HCT116 (cell line): ENCODE data around the gene WDSUB1. TPM values are rescaled to one million over a fixed set of nuclear protein-coding genes. Genes with fewer than 3 reads are reported as not detected.
A peak's percentile ranks its signal among the peaks of the same experiment; 100 is the strongest.

Experiments
- ATAC-seq: fragments of 200-7000 bp; cut with Tn5 transposase; 2 replicates; pipeline ENCODE4 v1.9.1; 2020; ENCODE audit warnings: mild to moderate bottlenecking, moderate library complexity
- BruUV-seq: library from RNA; stranded (reverse); fragments of 400-500 nt; replicated peaks from 2 replicates; lab custom pipeline; 2021; lab: Mats Ljungman, UMichigan
- CTCF ChIA-PET: fragments of 300-600 bp; sonication (Branson Sonifier 250); formaldehyde crosslinking; loops from one replicate; lab custom pipeline; 2021; ENCODE audit warnings: antibody characterized with exemption; lab: Charles Lee
- POLR2A ChIA-PET: fragments of 300-600, 350-600 bp; sonication (Branson Sonifier 250); formaldehyde crosslinking; loops from one replicate; lab custom pipeline; 2021; ENCODE audit warnings: antibody characterized with exemption; lab: Charles Lee
- RAD21 ChIA-PET, 2 experiments: fragments of 300-600 bp; sonication (Branson Sonifier 250); formaldehyde crosslinking; loops; one replicate each; lab custom pipeline; 2023; ENCODE audit warnings: low total read pairs in 2 of 2; ENCODE audit not compliant: uncharacterized antibody in 2 of 2, unreplicated experiment in 2 of 2, low non-redundant PET in 1 of 2; lab: Charles Lee
- DNase-seq: peaks from one replicate; pipeline ENCODE4 v3.0.0-alpha.2; 2010; ENCODE audit warnings: low read depth, low spot score
- H2AFZ ChIP-seq: fragments of 200-600 bp; shearing (Covaris generic), sonication (generic); 2 replicates; pipeline ENCODE4 v1.6.1; 2017; ENCODE audit warnings: low read depth, mixed run types, mixed read lengths, antibody characterized with exemption, low read length; ENCODE audit not compliant: poor library complexity, severe bottlenecking
- H3K27ac ChIP-seq: 2 replicates; pipeline ENCODE4 v1.5.1; 2012; ENCODE audit warnings: low read depth, low read length
- H3K27me3 ChIP-seq: fragments of 200-600 bp; sonication (generic); 2 replicates; pipeline ENCODE4 v1.6.1; 2016; ENCODE audit warnings: mixed run types, low read length, mixed read lengths; ENCODE audit not compliant: insufficient read depth
- H3K36me3 ChIP-seq, 2 experiments: fragments of 200-500 bp in 1 of 2; fragments of 200-600 bp in 1 of 2; sonication (Bioruptor generic) in 1 of 2; sonication (generic) in 1 of 2; 2 replicates each; pipeline versions ENCODE4 v1.5.1 to v1.6.1; 2014 to 2016; ENCODE audit warnings: low read length in 2 of 2, inconsistent platforms in 1 of 2, mixed read lengths in 1 of 2, mixed run types in 1 of 2; ENCODE audit not compliant: insufficient read depth in 2 of 2, control insufficient read depth in 1 of 2
- H3K4me1 ChIP-seq, 2 experiments: fragments of 200-600 bp in 1 of 2; sonication (generic) in 1 of 2; 2 replicates each; pipeline versions ENCODE4 v1.5.1 to v1.6.1; 2012 to 2017; ENCODE audit warnings: low read length in 2 of 2, inconsistent platforms in 1 of 2, mild to moderate bottlenecking in 1 of 2, mixed read lengths in 1 of 2, mixed run types in 1 of 2, moderate library complexity in 1 of 2; ENCODE audit not compliant: insufficient read depth in 2 of 2, control insufficient read depth in 1 of 2
- H3K4me2 ChIP-seq: fragments of 200-600 bp; sonication (generic); 2 replicates; pipeline ENCODE4 v1.6.1; 2017; ENCODE audit warnings: mixed run types, low read length, mixed read lengths
- H3K4me3 ChIP-seq, 2 experiments: fragments of 200-600 bp in 1 of 2; sonication (generic) in 1 of 2; replicated peaks in 1 of 2; 2 replicates each; pipeline ENCODE4 v1.5.1; 2011 to 2016; ENCODE audit warnings: low read length in 2 of 2, control low read depth in 1 of 2, low read depth in 1 of 2, mild to moderate bottlenecking in 1 of 2, mixed read lengths in 1 of 2, mixed run types in 1 of 2
- H3K79me2 ChIP-seq: fragments of 200-600 bp; sonication (generic); 2 replicates; pipeline ENCODE4 v1.6.1; 2017; ENCODE audit warnings: mild to moderate bottlenecking, mixed run types, low read length, moderate library complexity, mixed read lengths; ENCODE audit not compliant: insufficient read depth
- H3K9ac ChIP-seq: fragments of 200-600 bp; sonication (generic); 2 replicates; pipeline ENCODE4 v1.6.1; 2016; ENCODE audit warnings: low read length, mixed read lengths
- H3K9me2 ChIP-seq: fragments of 200-600 bp; sonication (generic), shearing (Covaris generic); 2 replicates; pipeline ENCODE4 v1.6.1; 2017; ENCODE audit warnings: mixed run types, mild to moderate bottlenecking, moderate library complexity; ENCODE audit not compliant: insufficient read depth
- H3K9me3 ChIP-seq, 2 experiments: fragments of 200-500 bp in 1 of 2; fragments of 200-600 bp in 1 of 2; sonication (Bioruptor generic) in 1 of 2; sonication (generic) in 1 of 2; 2 replicates each; pipeline ENCODE4 v1.6.1; 2014 to 2017; ENCODE audit warnings: low read length in 2 of 2, mixed read lengths in 2 of 2, inconsistent platforms in 1 of 2, low read depth in 1 of 2, mild to moderate bottlenecking in 1 of 2, mixed run types in 1 of 2, moderate library complexity in 1 of 2; ENCODE audit not compliant: control insufficient read depth in 1 of 2, insufficient read depth in 1 of 2
- H4K20me1 ChIP-seq: fragments of 200-600 bp; sonication (generic), shearing (Covaris generic); 2 replicates; pipeline ENCODE4 v1.6.1; 2017; ENCODE audit warnings: mixed run types, mild to moderate bottlenecking, moderate library complexity; ENCODE audit not compliant: insufficient read depth
- EGR1 ChIP-seq: IDR thresholded peaks from 2 replicates; pipeline ENCODE4 v1.6.1; 2012; ENCODE audit warnings: low read depth
- ELF1 ChIP-seq: IDR thresholded peaks from 2 replicates; pipeline ENCODE4 v1.6.1; 2012; ENCODE audit warnings: low read depth, borderline replicate concordance
- POLR2A ChIP-seq: IDR thresholded peaks from 2 replicates; pipeline ENCODE4 v1.7.0; 2011; ENCODE audit warnings: borderline replicate concordance; ENCODE audit not compliant: insufficient read depth, insufficient read length; ENCODE audit errors: extremely low read depth
- POLR2AphosphoS5 ChIP-seq: IDR thresholded peaks from 2 replicates; pipeline ENCODE4 v1.6.1; 2011; ENCODE audit warnings: mild to moderate bottlenecking, low read depth, low read length, moderate library complexity
- SIN3A ChIP-seq: IDR thresholded peaks from 2 replicates; pipeline ENCODE4 v1.6.1; 2012; ENCODE audit warnings: low read depth
- YY1 ChIP-seq: IDR thresholded peaks from 2 replicates; pipeline ENCODE4 v1.6.1; 2011; ENCODE audit warnings: low read length, low read depth, moderate library complexity, mild to moderate bottlenecking; ENCODE audit not compliant: insufficient replicate concordance; ENCODE audit errors: extremely low read depth
- ZFX ChIP-seq: fragments of 450-650 bp; IDR thresholded peaks from 2 replicates; pipeline ENCODE4 v1.6.1; 2017
- intact Hi-C: fragments of 100-400 bp; cut with micrococcal nuclease; formaldehyde crosslinking; loops from 2 replicates; pipeline ENCODE4 v1.10.0; 2022
- total RNA-seq: library from RNA; stranded (reverse); gene quantifications from one replicate; pipeline ENCODE4 v1.2.1, GENCODE V29; 2021; ENCODE audit not compliant: unreplicated experiment
- TF ChIP-seq, protein P1 (sequence below): IDR thresholded peaks from 2 replicates; pipeline ENCODE4 v1.6.1; 2012; ENCODE audit warnings: low read depth

Gene WDSUB1
- total RNA-seq, 1 experiment from 2014 or later, result 8.8 TPM

DNA sequence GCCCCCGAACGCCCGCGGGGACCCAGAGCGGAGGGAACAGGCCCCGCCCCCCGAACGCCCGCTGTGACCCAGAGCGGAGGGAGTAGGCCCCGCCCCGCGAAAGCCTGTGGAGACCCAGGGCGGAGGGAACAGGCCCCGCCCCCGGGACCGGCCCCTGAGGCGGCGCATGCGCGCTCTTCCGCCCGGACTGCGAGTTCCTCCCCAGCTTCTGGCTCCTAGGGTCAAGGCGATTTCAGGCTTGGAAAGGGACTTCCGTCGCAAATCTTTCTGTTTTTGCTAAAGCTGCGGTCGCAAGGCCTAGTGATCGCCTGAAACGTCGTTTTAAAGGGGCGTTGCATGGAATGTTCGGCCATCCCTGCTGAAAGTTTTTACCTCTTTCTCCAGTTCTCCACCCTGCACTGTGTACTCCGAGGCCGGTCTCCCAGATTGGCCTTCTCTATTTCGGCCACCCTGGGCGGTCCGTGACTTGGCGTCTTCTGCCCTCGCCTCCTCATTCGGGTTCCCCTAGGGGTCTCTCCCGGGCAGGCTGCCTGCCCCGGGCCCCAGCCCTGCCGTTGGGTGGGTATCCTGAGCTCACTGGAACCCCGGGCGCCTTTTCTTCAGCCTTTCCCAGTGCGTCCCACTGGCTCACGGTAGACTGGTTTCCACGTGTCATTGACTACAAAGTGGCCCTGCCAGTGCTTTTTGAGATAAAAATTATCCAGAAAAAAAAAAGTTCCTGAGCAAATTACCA lies 372 bp upstream of the WDSUB1 start:
- ChIA-PET CTCF (no interaction called here), RAD21 (interaction anchor here in 1 of 2 experiments (0.7 kb wide), 1 partner anchor 1142 kb away, joined by 4 read pairs; no protein-coding TSS in a partner anchor), POLR2A (no interaction called here)
- no peaks in the 10 kb centered on the region for H3K36me3 ChIP-seq
- no peaks in the 10 kb centered on the region for H3K27me3 ChIP-seq
- H3K4me2 ChIP-seq, result peak overlapping the region; percentile 93
- ATAC-seq (peak; percentile 95), DNase-seq (peak; percentile 87)
- peak overlapping the region; percentile 69 for H3K9ac ChIP-seq
- intact Hi-C loops, result loop anchor here (5.0 kb wide), 1 partner anchor 330 kb away; the partner anchor contains the start of gene BAZ2B
- H3K9me3 ChIP-seq, result no peaks in the 10 kb centered on the region
- H2AFZ ChIP-seq, result peak overlapping the region; percentile 42
- peak overlapping the region; percentile 86 for H3K27ac ChIP-seq
- H3K9me2 ChIP-seq, result no peaks in the 10 kb centered on the region
- peaks cover 7 to 29% of the 10 kb centered on the region in 2 experiments for H3K4me1 ChIP-seq
- no peaks in the 10 kb centered on the region for H4K20me1 ChIP-seq
- TSS peak; percentile 93 for BruUV-seq
- peak; percentile 61 for TF ChIP-seq ZFX
- peak; percentile 97 for TF ChIP-seq POLR2AphosphoS5
- 0 out of 2 replicates have a peak, but pooled peaks have one; percentile 22 for TF ChIP-seq SIN3A
- no peak for TF ChIP-seq ELF1
- TF ChIP-seq, protein P1, sequence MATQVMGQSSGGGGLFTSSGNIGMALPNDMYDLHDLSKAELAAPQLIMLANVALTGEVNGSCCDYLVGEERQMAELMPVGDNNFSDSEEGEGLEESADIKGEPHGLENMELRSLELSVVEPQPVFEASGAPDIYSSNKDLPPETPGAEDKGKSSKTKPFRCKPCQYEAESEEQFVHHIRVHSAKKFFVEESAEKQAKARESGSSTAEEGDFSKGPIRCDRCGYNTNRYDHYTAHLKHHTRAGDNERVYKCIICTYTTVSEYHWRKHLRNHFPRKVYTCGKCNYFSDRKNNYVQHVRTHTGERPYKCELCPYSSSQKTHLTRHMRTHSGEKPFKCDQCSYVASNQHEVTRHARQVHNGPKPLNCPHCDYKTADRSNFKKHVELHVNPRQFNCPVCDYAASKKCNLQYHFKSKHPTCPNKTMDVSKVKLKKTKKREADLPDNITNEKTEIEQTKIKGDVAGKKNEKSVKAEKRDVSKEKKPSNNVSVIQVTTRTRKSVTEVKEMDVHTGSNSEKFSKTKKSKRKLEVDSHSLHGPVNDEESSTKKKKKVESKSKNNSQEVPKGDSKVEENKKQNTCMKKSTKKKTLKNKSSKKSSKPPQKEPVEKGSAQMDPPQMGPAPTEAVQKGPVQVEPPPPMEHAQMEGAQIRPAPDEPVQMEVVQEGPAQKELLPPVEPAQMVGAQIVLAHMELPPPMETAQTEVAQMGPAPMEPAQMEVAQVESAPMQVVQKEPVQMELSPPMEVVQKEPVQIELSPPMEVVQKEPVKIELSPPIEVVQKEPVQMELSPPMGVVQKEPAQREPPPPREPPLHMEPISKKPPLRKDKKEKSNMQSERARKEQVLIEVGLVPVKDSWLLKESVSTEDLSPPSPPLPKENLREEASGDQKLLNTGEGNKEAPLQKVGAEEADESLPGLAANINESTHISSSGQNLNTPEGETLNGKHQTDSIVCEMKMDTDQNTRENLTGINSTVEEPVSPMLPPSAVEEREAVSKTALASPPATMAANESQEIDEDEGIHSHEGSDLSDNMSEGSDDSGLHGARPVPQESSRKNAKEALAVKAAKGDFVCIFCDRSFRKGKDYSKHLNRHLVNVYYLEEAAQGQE, result no peak
- TF ChIP-seq YY1, result peak; percentile 21
- peak; percentile 75 for TF ChIP-seq POLR2A
- no peak; the same call in 1 of the 2 replicates for TF ChIP-seq EGR1
- peak overlapping the region; percentile 73 to 78 for H3K4me3 ChIP-seq
- H3K79me2 ChIP-seq, result peaks cover 14% of the 10 kb centered on the region
